ENCODE results near the gene POLG.

POLG gene

DNA sequence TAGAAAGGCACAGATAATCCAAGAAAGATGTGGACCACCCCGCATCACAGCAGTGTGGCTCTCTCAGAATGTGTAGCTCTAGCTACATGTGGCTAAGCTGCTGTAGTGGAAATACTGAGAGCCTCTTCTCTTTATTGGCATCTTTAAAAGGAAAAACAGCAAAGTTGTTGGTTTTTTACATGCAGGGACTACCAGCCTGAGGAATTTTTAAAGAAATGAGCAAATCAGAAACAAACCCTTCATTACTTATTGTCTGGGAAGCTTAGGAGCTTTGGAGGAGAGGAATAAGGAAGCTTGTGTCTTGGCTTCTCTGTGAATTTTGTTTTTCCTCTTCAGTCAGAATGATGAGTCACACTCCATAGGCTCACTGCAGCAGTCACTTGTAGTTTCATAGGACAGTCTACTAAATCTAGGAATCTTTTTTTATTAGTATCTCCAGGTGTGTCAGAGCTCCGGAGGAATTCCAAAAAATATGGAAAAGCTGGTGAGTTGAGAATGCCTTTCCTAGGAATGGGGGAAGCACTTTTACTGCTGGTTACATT lies 27.5 kb downstream of the POLG start:
- no peaks in the 10 kb centered on the region for H3K9me3 ChIP-seq (ENCODE audit: control insufficient read depth, low read length)
- H3K4me2 ChIP-seq (ENCODE audit: low read length), result no peak overlapping the region
- H3K79me2 ChIP-seq, result no peaks in the 10 kb centered on the region
- TF ChIP-seq, protein P1, sequence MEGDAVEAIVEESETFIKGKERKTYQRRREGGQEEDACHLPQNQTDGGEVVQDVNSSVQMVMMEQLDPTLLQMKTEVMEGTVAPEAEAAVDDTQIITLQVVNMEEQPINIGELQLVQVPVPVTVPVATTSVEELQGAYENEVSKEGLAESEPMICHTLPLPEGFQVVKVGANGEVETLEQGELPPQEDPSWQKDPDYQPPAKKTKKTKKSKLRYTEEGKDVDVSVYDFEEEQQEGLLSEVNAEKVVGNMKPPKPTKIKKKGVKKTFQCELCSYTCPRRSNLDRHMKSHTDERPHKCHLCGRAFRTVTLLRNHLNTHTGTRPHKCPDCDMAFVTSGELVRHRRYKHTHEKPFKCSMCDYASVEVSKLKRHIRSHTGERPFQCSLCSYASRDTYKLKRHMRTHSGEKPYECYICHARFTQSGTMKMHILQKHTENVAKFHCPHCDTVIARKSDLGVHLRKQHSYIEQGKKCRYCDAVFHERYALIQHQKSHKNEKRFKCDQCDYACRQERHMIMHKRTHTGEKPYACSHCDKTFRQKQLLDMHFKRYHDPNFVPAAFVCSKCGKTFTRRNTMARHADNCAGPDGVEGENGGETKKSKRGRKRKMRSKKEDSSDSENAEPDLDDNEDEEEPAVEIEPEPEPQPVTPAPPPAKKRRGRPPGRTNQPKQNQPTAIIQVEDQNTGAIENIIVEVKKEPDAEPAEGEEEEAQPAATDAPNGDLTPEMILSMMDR (IDR thresholded peaks at IDR 0.05), result no peak
- no peak overlapping the region for H3K4me3 ChIP-seq (ENCODE audit: low read depth, low read length)
- H3K4me1 ChIP-seq, result no peaks in the 10 kb centered on the region
- no peaks in the 10 kb centered on the region for H3K36me3 ChIP-seq (ENCODE audit: control insufficient read depth, insufficient read depth, low read length)
- no peak overlapping the region for H3K27ac ChIP-seq
- H3K27me3 ChIP-seq (ENCODE audit: control insufficient read depth, insufficient read depth, low read length), result no peaks in the 10 kb centered on the region
- no peak overlapping the region for H2AFZ ChIP-seq
- H3K9ac ChIP-seq, result no peak overlapping the region

DNA sequence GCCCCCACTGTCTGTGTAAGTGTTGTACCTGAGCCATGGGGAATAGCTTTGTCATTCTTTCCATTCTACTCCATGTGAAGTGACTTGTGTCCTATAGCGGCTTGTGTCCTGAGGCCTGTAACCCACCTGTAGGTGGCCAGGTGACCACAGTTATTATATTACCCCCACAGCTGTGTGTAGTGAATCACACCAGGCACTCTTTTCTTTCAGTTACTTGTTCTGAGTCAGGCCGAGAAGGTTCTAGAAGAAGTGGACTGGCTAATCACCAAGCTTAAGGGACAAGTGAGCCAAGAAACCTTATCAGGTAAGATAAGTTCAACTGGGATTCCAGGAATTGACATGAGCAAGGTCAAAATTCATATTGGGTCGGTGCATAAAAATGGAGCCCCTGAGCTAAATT lies 29.2 kb downstream of the POLG start:
- no peaks in the 10 kb centered on the region for H3K79me2 ChIP-seq
- H3K4me1 ChIP-seq, result no peaks in the 10 kb centered on the region
- H3K9ac ChIP-seq, result no peak overlapping the region
- H3K27me3 ChIP-seq (ENCODE audit: control insufficient read depth, insufficient read depth, low read length), result no peaks in the 10 kb centered on the region
- H3K4me2 ChIP-seq (ENCODE audit: low read length), result no peak overlapping the region
- no peaks in the 10 kb centered on the region for H3K9me3 ChIP-seq (ENCODE audit: control insufficient read depth, low read length)
- H3K4me3 ChIP-seq (ENCODE audit: low read depth, low read length), result no peak overlapping the region
- H3K36me3 ChIP-seq (ENCODE audit: control insufficient read depth, insufficient read depth, low read length), result no peaks in the 10 kb centered on the region
- H2AFZ ChIP-seq, result no peak overlapping the region
- TF ChIP-seq, protein P1 (IDR thresholded peaks at IDR 0.05), result no peak
- no peak overlapping the region for H3K27ac ChIP-seq

DNA sequence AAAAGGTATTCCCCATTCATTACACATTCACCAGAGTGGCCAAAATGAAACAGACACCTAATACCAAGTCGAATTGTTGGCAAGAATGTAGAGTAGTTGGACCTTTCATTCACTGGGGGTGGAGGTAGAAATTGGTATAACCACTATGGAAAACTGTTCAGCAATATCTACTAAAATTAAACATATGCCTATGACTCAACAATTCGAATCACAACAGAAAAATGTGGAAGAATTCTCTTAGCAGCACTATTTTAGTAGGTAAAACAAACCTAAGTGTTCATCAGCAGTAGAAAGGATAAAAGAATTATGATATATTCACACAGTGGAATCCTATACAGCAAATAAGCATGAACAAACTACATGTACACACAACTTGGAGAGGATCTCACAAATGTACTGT lies 30.6 kb downstream of the POLG start:
- Histone ChIP-seq H3K36me3 (ENCODE audit: control insufficient read depth, insufficient read depth, low read length) (no peaks in the 10 kb centered on the region), H3K79me2 (no peaks in the 10 kb centered on the region)

GRCh38 chr15:89301304-89302089 lies 33.1 kb downstream of the POLG start:
- H2AFZ ChIP-seq, result no peak overlapping the region
- no peaks in the 10 kb centered on the region for H3K27me3 ChIP-seq (ENCODE audit: control insufficient read depth, insufficient read depth, low read length)
- no peaks in the 10 kb centered on the region for H3K4me1 ChIP-seq
- H3K4me2 ChIP-seq (ENCODE audit: low read length), result no peak overlapping the region
- no peaks in the 10 kb centered on the region for H3K79me2 ChIP-seq
- H3K36me3 ChIP-seq (ENCODE audit: control insufficient read depth, insufficient read depth, low read length), result no peaks in the 10 kb centered on the region
- H3K27ac ChIP-seq, result no peak overlapping the region
- no peak overlapping the region for H3K4me3 ChIP-seq (ENCODE audit: low read depth, low read length)
- no peaks in the 10 kb centered on the region for H3K9me3 ChIP-seq (ENCODE audit: control insufficient read depth, low read length)
- no peak overlapping the region for H3K9ac ChIP-seq
- TF ChIP-seq, protein P1 (IDR thresholded peaks at IDR 0.05), result no peak

More for the DNA sequence above, 30.6 kb downstream of the POLG start:
- Histone ChIP-seq H3K9me3 (ENCODE audit: control insufficient read depth, low read length) (no peaks in the 10 kb centered on the region), H3K9ac (no peak overlapping the region), H3K4me2 (ENCODE audit: low read length) (no peak overlapping the region), H3K27me3 (ENCODE audit: control insufficient read depth, insufficient read depth, low read length) (no peaks in the 10 kb centered on the region), H2AFZ (no peak overlapping the region), H3K4me1 (no peaks in the 10 kb centered on the region), H3K4me3 (ENCODE audit: low read depth, low read length) (no peak overlapping the region), H3K27ac (no peak overlapping the region)
- TF ChIP-seq, protein P1 (IDR thresholded peaks at IDR 0.05), result no peak

- Histone ChIP-seq H3K4me3 (ENCODE audit: low read depth, low read length) (no peak overlapping the region), H3K36me3 (ENCODE audit: control insufficient read depth, insufficient read depth, low read length) (no peaks in the 10 kb centered on the region)
Measured at GRCh38 chr15:89299896-89300295, 34.7 kb downstream of the POLG start.

More at GRCh38 chr15:89299896-89300295, 34.7 kb downstream of the POLG start:
- Histone ChIP-seq H3K9me3 (ENCODE audit: control insufficient read depth, low read length) (no peaks in the 10 kb centered on the region), H3K4me2 (ENCODE audit: low read length) (no peak overlapping the region), H2AFZ (no peak overlapping the region), H3K4me1 (no peaks in the 10 kb centered on the region), H3K27me3 (ENCODE audit: control insufficient read depth, insufficient read depth, low read length) (no peaks in the 10 kb centered on the region), H3K79me2 (no peaks in the 10 kb centered on the region), H3K27ac (no peak overlapping the region), H3K9ac (no peak overlapping the region)
- TF ChIP-seq, protein P1 (IDR thresholded peaks at IDR 0.05), result no peak

Measured in parathyroid adenoma (tissue), 2 donors.